ENCODE data around the gene ZBTB20.

ZBTB20 gene

DNA sequence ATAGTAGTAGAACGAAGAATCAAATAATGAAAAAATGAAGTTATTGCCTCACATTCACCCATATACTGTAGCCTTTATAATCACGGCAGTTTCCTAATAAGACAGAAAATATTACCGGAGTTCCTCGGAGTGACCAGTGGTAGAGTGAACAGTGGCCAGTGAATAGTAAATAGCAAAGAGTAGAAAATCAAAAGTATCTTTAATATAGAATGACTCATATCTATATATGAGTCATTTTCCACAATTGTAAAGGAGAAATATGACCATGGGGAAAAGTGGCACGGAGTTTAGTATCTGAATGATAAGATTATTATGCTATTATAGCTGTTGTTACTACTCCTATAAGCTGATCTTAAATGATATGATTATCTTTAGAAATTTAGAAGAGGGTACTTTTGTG lies 38.5 kb downstream of the ZBTB20 start:
- Histone ChIP-seq H3K27ac (ENCODE audit: low read length) (no peak overlapping the region), H3K36me3 (ENCODE audit: insufficient read depth, low read length) (no peaks in the 10 kb centered on the region), H3K27me3 (ENCODE audit: insufficient read depth, low read length, poor library complexity) (no peaks in the 10 kb centered on the region), H2AFZ (ENCODE audit: low read depth, low read length) (no peak overlapping the region), H3K4me3 (ENCODE audit: low read depth in 1 of 2, low read length in 2 of 2) (no peak overlapping the region), H3K4me1 (ENCODE audit: insufficient read depth, low read length) (no peaks in the 10 kb centered on the region), H3K9me3 (ENCODE audit: insufficient read depth, low read length, severe bottlenecking) (no peaks in the 10 kb centered on the region), H3K4me2 (ENCODE audit: insufficient read depth, low read length) (no peak overlapping the region), H3K79me2 (ENCODE audit: insufficient read depth, low read length) (no peaks in the 10 kb centered on the region), H3K9ac (ENCODE audit: low read depth, low read length) (no peak overlapping the region), H4K20me1 (ENCODE audit: insufficient read depth, low read length) (no peaks in the 10 kb centered on the region)
- no peak for TF ChIP-seq EZH2 (IDR thresholded peaks at IDR 0.05; ENCODE audit: borderline replicate concordance, low read depth, low read length, severe bottlenecking)
- TF ChIP-seq, protein P1, sequence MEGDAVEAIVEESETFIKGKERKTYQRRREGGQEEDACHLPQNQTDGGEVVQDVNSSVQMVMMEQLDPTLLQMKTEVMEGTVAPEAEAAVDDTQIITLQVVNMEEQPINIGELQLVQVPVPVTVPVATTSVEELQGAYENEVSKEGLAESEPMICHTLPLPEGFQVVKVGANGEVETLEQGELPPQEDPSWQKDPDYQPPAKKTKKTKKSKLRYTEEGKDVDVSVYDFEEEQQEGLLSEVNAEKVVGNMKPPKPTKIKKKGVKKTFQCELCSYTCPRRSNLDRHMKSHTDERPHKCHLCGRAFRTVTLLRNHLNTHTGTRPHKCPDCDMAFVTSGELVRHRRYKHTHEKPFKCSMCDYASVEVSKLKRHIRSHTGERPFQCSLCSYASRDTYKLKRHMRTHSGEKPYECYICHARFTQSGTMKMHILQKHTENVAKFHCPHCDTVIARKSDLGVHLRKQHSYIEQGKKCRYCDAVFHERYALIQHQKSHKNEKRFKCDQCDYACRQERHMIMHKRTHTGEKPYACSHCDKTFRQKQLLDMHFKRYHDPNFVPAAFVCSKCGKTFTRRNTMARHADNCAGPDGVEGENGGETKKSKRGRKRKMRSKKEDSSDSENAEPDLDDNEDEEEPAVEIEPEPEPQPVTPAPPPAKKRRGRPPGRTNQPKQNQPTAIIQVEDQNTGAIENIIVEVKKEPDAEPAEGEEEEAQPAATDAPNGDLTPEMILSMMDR (IDR thresholded peaks at IDR 0.05; ENCODE audit: borderline replicate concordance, extremely low read depth, low read length, poor library complexity, severe bottlenecking) = no peak
- ATAC-seq (ENCODE audit: insufficient read depth, low read depth) = no peak
- no peak for DNase-seq

- H3K9ac ChIP-seq (ENCODE audit: low read depth, low read length) = 0 out of 2 replicates have a peak overlapping the region, but pooled peaks have one; percentile 16
- H3K4me2 ChIP-seq (ENCODE audit: insufficient read depth, low read length) = no peak overlapping the region
- H3K36me3 ChIP-seq (ENCODE audit: insufficient read depth, low read length) = no peaks in the 10 kb centered on the region
- no peaks in the 10 kb centered on the region for H4K20me1 ChIP-seq (ENCODE audit: insufficient read depth, low read length)
- ATAC-seq (ENCODE audit: insufficient read depth, low read depth) (no peak), DNase-seq (no peak)
- peaks cover 25% of the 10 kb centered on the region for H3K79me2 ChIP-seq (ENCODE audit: insufficient read depth, low read length)
- no peak overlapping the region for H3K4me3 ChIP-seq (ENCODE audit: low read depth in 1 of 2, low read length in 2 of 2)
- H3K9me3 ChIP-seq (ENCODE audit: insufficient read depth, low read length, severe bottlenecking) = no peaks in the 10 kb centered on the region
- H2AFZ ChIP-seq (ENCODE audit: low read depth, low read length) = no peak overlapping the region
- H3K27ac ChIP-seq (ENCODE audit: low read length) = no peak overlapping the region
- no peak for TF ChIP-seq EZH2 (IDR thresholded peaks at IDR 0.05; ENCODE audit: borderline replicate concordance, low read depth, low read length, severe bottlenecking)
- TF ChIP-seq, protein P1 (IDR thresholded peaks at IDR 0.05; ENCODE audit: borderline replicate concordance, extremely low read depth, low read length, poor library complexity, severe bottlenecking) = no peak
- H3K27me3 ChIP-seq (ENCODE audit: insufficient read depth, low read length, poor library complexity) = no peaks in the 10 kb centered on the region
- peaks cover 42% of the 10 kb centered on the region for H3K4me1 ChIP-seq (ENCODE audit: insufficient read depth, low read length)
Observed at GRCh38 chr3:115102046-115102445, 45.0 kb downstream of the ZBTB20 start.

- DNase-seq (no peak), ATAC-seq (ENCODE audit: insufficient read depth, low read depth) (peak; percentile 9; the same call in 2 of the 3 replicates)
- no peaks in the 10 kb centered on the region for H4K20me1 ChIP-seq (ENCODE audit: insufficient read depth, low read length)
- H3K4me3 ChIP-seq (ENCODE audit: low read depth in 1 of 2, low read length in 2 of 2) = peak overlapping the region; percentile 44 to 67
- peak overlapping the region; percentile 57 for H3K9ac ChIP-seq (ENCODE audit: low read depth, low read length)
- H3K27me3 ChIP-seq (ENCODE audit: insufficient read depth, low read length, poor library complexity) = no peaks in the 10 kb centered on the region
- H2AFZ ChIP-seq (ENCODE audit: low read depth, low read length) = peak overlapping the region; percentile 85
- H3K4me2 ChIP-seq (ENCODE audit: insufficient read depth, low read length) = peak overlapping the region; percentile 77
- H3K79me2 ChIP-seq (ENCODE audit: insufficient read depth, low read length) = peaks cover 28% of the 10 kb centered on the region
- peaks cover 42% of the 10 kb centered on the region for H3K4me1 ChIP-seq (ENCODE audit: insufficient read depth, low read length)
- TF ChIP-seq, protein P1 (IDR thresholded peaks at IDR 0.05; ENCODE audit: borderline replicate concordance, extremely low read depth, low read length, poor library complexity, severe bottlenecking) = no peak
- no peak for TF ChIP-seq EZH2 (IDR thresholded peaks at IDR 0.05; ENCODE audit: borderline replicate concordance, low read depth, low read length, severe bottlenecking)
- no peaks in the 10 kb centered on the region for H3K36me3 ChIP-seq (ENCODE audit: insufficient read depth, low read length)
- no peaks in the 10 kb centered on the region for H3K9me3 ChIP-seq (ENCODE audit: insufficient read depth, low read length, severe bottlenecking)
- H3K27ac ChIP-seq (ENCODE audit: low read length) = peak overlapping the region; percentile 84
Observed at GRCh38 chr3:115100806-115101205, 46.3 kb downstream of the ZBTB20 start.

Data from DND-41 (cell line).